Measurements from ENCODE around the gene OR4D11.
"Not testable (repeated sequence)": the region's sequence is repeated elsewhere in the genome, so short reads cannot be mapped to it uniquely, and the experiment has no call there.

The OR4D11 gene

DNA sequence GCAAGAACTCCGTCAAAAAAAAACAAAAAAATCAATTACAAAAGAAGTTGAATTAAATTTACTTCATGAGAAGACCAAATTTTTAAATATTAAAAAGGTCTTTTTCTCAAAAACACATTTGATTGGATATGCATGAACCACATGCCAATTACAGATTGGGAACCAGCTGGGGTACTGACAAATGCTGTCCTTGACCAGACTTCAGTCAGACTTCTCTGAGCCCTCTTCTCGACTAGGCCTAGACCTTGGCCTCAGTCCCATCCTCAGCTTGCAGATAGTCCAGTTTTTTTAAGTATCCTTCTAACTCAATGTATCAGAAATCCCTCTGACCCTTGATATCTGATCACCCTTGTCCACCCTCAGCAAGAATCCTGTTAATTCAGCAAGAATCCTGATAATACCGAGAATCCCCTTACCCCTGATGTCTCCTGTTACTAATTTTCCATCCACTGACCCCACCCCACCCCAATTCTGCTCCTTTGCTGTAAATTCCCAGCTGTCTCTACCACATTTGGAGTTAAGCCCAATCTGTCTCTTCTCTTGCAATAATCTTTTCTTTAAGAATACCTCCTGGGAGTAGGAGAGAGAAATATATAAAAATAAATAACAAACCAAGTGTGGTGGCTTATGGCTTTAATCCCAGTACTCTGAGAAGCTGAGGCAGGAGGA lies 38.9 kb downstream of the OR4D11 start:
- TF ChIP-seq, protein P1, sequence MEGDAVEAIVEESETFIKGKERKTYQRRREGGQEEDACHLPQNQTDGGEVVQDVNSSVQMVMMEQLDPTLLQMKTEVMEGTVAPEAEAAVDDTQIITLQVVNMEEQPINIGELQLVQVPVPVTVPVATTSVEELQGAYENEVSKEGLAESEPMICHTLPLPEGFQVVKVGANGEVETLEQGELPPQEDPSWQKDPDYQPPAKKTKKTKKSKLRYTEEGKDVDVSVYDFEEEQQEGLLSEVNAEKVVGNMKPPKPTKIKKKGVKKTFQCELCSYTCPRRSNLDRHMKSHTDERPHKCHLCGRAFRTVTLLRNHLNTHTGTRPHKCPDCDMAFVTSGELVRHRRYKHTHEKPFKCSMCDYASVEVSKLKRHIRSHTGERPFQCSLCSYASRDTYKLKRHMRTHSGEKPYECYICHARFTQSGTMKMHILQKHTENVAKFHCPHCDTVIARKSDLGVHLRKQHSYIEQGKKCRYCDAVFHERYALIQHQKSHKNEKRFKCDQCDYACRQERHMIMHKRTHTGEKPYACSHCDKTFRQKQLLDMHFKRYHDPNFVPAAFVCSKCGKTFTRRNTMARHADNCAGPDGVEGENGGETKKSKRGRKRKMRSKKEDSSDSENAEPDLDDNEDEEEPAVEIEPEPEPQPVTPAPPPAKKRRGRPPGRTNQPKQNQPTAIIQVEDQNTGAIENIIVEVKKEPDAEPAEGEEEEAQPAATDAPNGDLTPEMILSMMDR (conservative IDR thresholded peaks at IDR 0.05; ENCODE audit: low read depth, low read length): no peak
- H3K4me1 ChIP-seq (ENCODE audit: low read depth, poor library complexity, severe bottlenecking): peaks cover 8% of the 10 kb centered on the region
- H3K79me2 ChIP-seq (ENCODE audit: insufficient read depth, low read depth): no peaks in the 10 kb centered on the region
- no peaks in the 10 kb centered on the region for H3K36me3 ChIP-seq (ENCODE audit: insufficient read depth)
- H2AFZ ChIP-seq (ENCODE audit: low read depth): no peak overlapping the region
- no peaks in the 10 kb centered on the region for H3K27me3 ChIP-seq (ENCODE audit: insufficient read depth, low read depth)
- no peak overlapping the region for H3K9ac ChIP-seq
- no peak overlapping the region for H3K4me3 ChIP-seq (IDR thresholded peaks at IDR 0.05; ENCODE audit: insufficient read depth, low read depth, low read length)
- H3K4me2 ChIP-seq: no peak overlapping the region
- H3K27ac ChIP-seq: no peak overlapping the region
- no peaks in the 10 kb centered on the region for H4K20me1 ChIP-seq (ENCODE audit: insufficient read depth)

DNA sequence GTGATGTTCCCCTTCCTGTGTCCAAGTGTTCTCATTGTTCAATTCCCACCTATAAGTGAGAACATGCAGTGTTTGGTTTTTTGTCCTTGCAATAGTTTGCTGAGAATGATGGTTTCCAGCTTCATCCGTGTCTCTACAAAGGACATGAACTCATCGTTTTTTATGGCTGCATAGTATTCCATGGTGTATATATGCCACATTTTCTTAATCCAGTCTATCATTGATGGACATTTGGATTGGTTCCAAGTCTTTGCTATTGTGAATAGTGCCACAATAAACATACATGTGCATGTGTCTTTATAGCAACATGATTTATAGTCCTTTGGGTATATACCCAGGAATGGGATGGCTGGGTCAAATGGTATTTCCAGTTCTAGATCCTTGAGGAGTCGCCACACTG lies 40.3 kb downstream of the OR4D11 start:
- not testable (repeated sequence) for H3K4me3 ChIP-seq (IDR thresholded peaks at IDR 0.05; ENCODE audit: insufficient read depth, low read depth, low read length); H3K36me3 ChIP-seq (ENCODE audit: insufficient read depth); H3K9ac ChIP-seq; H3K27ac ChIP-seq; H2AFZ ChIP-seq (ENCODE audit: low read depth); H4K20me1 ChIP-seq (ENCODE audit: insufficient read depth); H3K79me2 ChIP-seq (ENCODE audit: insufficient read depth, low read depth); H3K27me3 ChIP-seq (ENCODE audit: insufficient read depth, low read depth); H3K4me2 ChIP-seq
- H3K4me1 ChIP-seq (ENCODE audit: low read depth, poor library complexity, severe bottlenecking): peaks cover 16% of the 10 kb centered on the region

DNA sequence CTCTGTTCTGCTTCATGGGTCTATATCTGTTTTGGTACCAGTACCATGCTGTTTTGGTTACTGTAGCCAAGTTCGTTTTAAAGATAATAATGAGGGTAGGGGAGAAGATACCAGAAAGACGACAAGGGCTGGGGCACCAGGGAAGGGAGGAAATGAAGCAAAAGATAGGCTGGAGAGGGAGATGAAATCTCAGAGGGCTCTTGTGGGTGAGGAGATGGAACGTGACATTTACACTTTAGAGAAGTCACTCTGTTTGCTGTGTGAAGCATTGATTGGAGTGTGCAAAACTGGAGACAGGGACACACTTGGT lies 41.4 kb downstream of the OR4D11 start:
- no peak overlapping the region for H3K27ac ChIP-seq
- no peaks in the 10 kb centered on the region for H3K36me3 ChIP-seq (ENCODE audit: insufficient read depth)
- no peak overlapping the region for H3K4me2 ChIP-seq
- no peaks in the 10 kb centered on the region for H3K27me3 ChIP-seq (ENCODE audit: insufficient read depth, low read depth)
- TF ChIP-seq, protein P1 (conservative IDR thresholded peaks at IDR 0.05; ENCODE audit: low read depth, low read length): no peak
- H3K4me1 ChIP-seq (ENCODE audit: low read depth, poor library complexity, severe bottlenecking): peaks cover 17% of the 10 kb centered on the region
- no peaks in the 10 kb centered on the region for H3K79me2 ChIP-seq (ENCODE audit: insufficient read depth, low read depth)
- no peak overlapping the region for H3K9ac ChIP-seq
- no peak overlapping the region for H3K4me3 ChIP-seq (IDR thresholded peaks at IDR 0.05; ENCODE audit: insufficient read depth, low read depth, low read length)
- H4K20me1 ChIP-seq (ENCODE audit: insufficient read depth): no peaks in the 10 kb centered on the region
- no peak overlapping the region for H2AFZ ChIP-seq (ENCODE audit: low read depth)

DNA sequence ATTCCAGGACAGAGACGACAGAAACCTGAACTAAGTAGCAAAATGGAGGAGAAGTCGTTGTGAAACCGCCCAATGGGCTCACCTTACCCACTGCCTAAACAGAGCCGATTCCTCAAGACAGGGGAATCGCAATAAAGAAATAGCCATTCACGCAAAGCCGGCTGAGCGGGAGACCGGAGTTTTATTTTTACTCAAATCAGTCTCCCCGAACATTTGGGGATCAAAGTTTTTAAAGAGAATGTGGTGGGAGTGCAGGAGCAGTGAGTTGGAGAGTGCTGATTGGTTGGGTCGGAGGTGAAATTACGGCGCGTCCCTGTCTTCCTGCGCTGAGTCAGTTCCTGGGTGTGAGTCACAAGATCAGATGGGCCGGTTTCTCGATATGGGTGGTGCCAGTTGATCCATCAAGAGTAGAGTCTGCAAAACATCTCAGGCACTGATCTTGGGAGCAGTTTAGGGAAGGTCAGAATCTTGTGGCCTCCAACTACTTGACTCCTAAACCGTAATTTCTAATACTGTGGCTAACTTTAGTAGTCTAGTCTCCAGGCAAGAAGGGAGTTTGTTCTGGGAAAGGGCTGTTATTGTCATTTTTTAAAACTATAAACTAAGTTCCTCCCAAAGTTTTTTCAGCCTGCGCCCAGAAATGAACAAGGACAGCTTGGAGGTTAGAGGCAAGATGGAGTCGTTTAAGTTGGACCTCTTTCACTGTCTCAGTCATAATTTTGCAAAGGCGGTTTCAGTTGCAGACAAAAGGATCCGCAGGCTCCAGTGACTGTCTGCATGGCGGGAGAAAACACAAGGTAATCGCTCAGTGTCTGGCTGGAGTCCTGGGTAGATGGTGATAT lies 42.0 kb downstream of the OR4D11 start:
- H2AFZ ChIP-seq (ENCODE audit: low read depth): no peak overlapping the region
- peaks cover 17% of the 10 kb centered on the region for H3K4me1 ChIP-seq (ENCODE audit: low read depth, poor library complexity, severe bottlenecking)
- H3K4me2 ChIP-seq: no peak overlapping the region

DNA sequence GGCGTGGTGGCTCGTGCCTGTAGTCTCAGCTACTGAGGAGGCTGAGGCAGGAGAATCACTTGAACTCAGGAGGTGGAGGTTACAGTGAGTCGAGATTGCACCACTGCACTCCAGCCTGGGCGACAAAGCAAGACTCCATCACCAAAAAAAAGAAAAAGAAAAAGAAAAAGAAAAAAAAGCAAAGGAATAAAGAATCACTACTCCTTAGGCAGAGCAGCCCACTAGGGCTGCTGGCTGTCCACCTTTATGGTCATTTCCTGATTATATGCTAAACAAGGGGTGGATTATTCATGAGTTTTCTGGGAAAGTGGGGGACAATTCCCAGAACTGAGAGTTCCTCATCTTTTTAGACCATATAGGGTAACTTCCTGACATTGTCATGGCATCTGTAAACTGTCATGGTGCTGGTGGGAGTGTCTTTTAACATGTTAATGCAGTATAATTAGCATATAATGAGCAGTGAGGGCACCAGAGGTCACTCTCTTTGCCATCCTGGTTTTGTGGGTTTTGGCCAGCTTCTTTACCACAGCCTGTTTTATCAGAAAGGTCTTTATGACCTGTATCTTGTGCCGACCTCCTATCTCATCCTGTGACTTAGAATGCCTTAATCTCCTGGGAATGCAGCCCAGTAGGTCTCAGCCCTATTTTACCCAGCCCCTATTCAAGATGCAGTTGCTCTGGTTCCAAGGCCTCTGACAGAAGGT lies 44.4 kb downstream of the OR4D11 start:
- H3K36me3 ChIP-seq (ENCODE audit: insufficient read depth); H3K79me2 ChIP-seq (ENCODE audit: insufficient read depth, low read depth); H3K4me3 ChIP-seq (IDR thresholded peaks at IDR 0.05; ENCODE audit: insufficient read depth, low read depth, low read length); H4K20me1 ChIP-seq (ENCODE audit: insufficient read depth); H3K9ac ChIP-seq; H3K27me3 ChIP-seq (ENCODE audit: insufficient read depth, low read depth): not testable (repeated sequence)
- peak overlapping the region; percentile 22; the same call in 1 of the 2 replicates for H2AFZ ChIP-seq (ENCODE audit: low read depth)
- H3K27ac ChIP-seq: peak overlapping the region; percentile 82; the same call in 1 of the 2 replicates
- H3K4me1 ChIP-seq (ENCODE audit: low read depth, poor library complexity, severe bottlenecking): peaks cover 22% of the 10 kb centered on the region
- H3K4me2 ChIP-seq: peak overlapping the region; percentile 94

More for the DNA sequence above, 42.0 kb downstream of the OR4D11 start:
- Histone ChIP-seq H3K4me3 (IDR thresholded peaks at IDR 0.05; ENCODE audit: insufficient read depth, low read depth, low read length) (no peak overlapping the region), H3K27ac (no peak overlapping the region), H3K27me3 (ENCODE audit: insufficient read depth, low read depth) (no peaks in the 10 kb centered on the region), H3K79me2 (ENCODE audit: insufficient read depth, low read depth) (no peaks in the 10 kb centered on the region), H3K36me3 (ENCODE audit: insufficient read depth) (no peaks in the 10 kb centered on the region), H4K20me1 (ENCODE audit: insufficient read depth) (no peaks in the 10 kb centered on the region), H3K9ac (no peak overlapping the region)
- TF ChIP-seq, protein P1 (conservative IDR thresholded peaks at IDR 0.05; ENCODE audit: low read depth, low read length): no peak

All from KMS-11 (cell line).